K562 (cell line): ENCODE data around the gene CD320. TPM values are rescaled to one million over a fixed set of nuclear protein-coding genes. Genes with fewer than 3 reads are reported as not detected.

Experiments
- C11orf30 ChIP-seq: fragments of 450-650 bp; IDR thresholded peaks from 2 replicates; pipeline ENCODE4 v1.6.1; 2016; ENCODE audit warnings: low read depth, mild to moderate bottlenecking
- CBFB ChIP-seq: sonication (generic); formaldehyde crosslinking; IDR thresholded peaks from 2 replicates; pipeline ENCODE4 v1.4.0; 2020; ENCODE audit warnings: mild to moderate bottlenecking, missing genetic modification reagents
- CEBPB ChIP-seq: fragments of 450-650 bp; IDR thresholded peaks from 2 replicates; pipeline ENCODE4 v1.6.1; 2016; ENCODE audit warnings: missing genetic modification characterization, missing compliant biosample characterization
- DACH1 ChIP-seq: fragments of 450-650 bp; IDR thresholded peaks from 2 replicates; pipeline ENCODE4 v1.6.1; 2018; ENCODE audit not compliant: partially characterized antibody
- GABPA ChIP-seq: fragments of 200-800 bp; sonication (Bioruptor generic); conservative IDR thresholded peaks from 2 replicates; pipeline ENCODE4 v1.6.1; 2016; ENCODE audit warnings: low read depth, missing genetic modification characterization, missing compliant biosample characterization
- MAFK ChIP-seq: IDR thresholded peaks from 2 replicates; pipeline ENCODE4 v1.6.1; 2011; ENCODE audit warnings: low read length, improper control_type of control experiment
- MTA3 ChIP-seq: fragments of 450-650 bp; formaldehyde crosslinking; IDR thresholded peaks from 2 replicates; pipeline ENCODE4 v1.6.1; 2017; ENCODE audit warnings: mild to moderate bottlenecking, borderline replicate concordance
- PPARD ChIP-seq: fragments of 250-450 bp; sonication (Bioruptor Pico); IDR thresholded peaks from 2 replicates; pipeline ENCODE4 v1.8.0; 2022; ENCODE audit warnings: inconsistent platforms, mild to moderate bottlenecking, moderate library complexity
- TOE1 ChIP-seq, 2 experiments: fragments of 450-650 bp in 1 of 2; sonication (generic) in 1 of 2; formaldehyde crosslinking in 1 of 2; IDR thresholded peaks; 2 replicates each; pipeline versions ENCODE4 v1.7.1 to v1.8.0; 2016 to 2022; ENCODE audit warnings: borderline replicate concordance in 2 of 2, mild to moderate bottlenecking in 2 of 2, antibody characterized with exemption in 1 of 2, inconsistent platforms in 1 of 2, low read depth in 1 of 2, missing genetic modification reagents in 1 of 2, moderate library complexity in 1 of 2
- ZKSCAN1 ChIP-seq: fragments of 150-350 bp; IDR thresholded peaks from 2 replicates; pipeline ENCODE4 v1.6.1; 2016; ENCODE audit warnings: low read depth, low read length
- ZNF407 ChIP-seq: fragments of 450-650 bp; IDR thresholded peaks from 2 replicates; pipeline ENCODE4 v1.6.1; 2016; ENCODE audit warnings: low read depth
- ZNF77 ChIP-seq: fragments of 250-450 bp; sonication (Bioruptor Pico); IDR thresholded peaks from 2 replicates; pipeline ENCODE4 v1.5.0; 2020
- polyA plus RNA-seq, 8 experiments: library from polyadenylated mRNA; depleted of rRNA in 4 of 8; stranded (reverse) in 5 of 8; unstranded in 3 of 8; fragments of >200 nt; fragmentation: Nextera tagmentation in 2 of 8; fragmentation: Illumina TruSeq in 1 of 8; extraction: Ambion mirVana in 2 of 8; extraction: Trizol in 1 of 8; gene quantifications; 2 replicates each; pipeline versions ENCODE4 v1.2.1 to v1.2.3, GENCODE V29; 2011 to 2014; ENCODE audit warnings: inconsistent platforms in 1 of 8, missing spikeins in 1 of 8
- total RNA-seq, 7 experiments: library from RNA; depleted of rRNA in 6 of 7; stranded (reverse); fragments of >200 nt in 6 of 7; fragmentation: Illumina TruSeq in 2 of 7; extraction: Trizol in 2 of 7; gene quantifications; 2 replicates each; pipeline versions ENCODE4 v1.2.1 to v1.2.3, GENCODE V29; 2011 to 2021; ENCODE audit warnings: low replicate concordance in 1 of 7
- TF ChIP-seq, protein P1 (sequence below): fragments of 450-650 bp; formaldehyde crosslinking; IDR thresholded peaks from 2 replicates; pipeline ENCODE4 v1.4.0; 2020; ENCODE audit warnings: mild to moderate bottlenecking, moderate library complexity
- TF ChIP-seq, protein P2 (sequence below): fragments of 250-450 bp; sonication (Bioruptor Pico); IDR thresholded peaks from 2 replicates; pipeline ENCODE4 v1.5.0; 2020; ENCODE audit warnings: mild to moderate bottlenecking
- TF ChIP-seq, protein P3 (sequence below): IDR thresholded peaks from 2 replicates; pipeline ENCODE4 v1.6.1; 2014; ENCODE audit warnings: antibody characterized with exemption

CD320 gene
- total and polyA plus RNA-seq, 9 of the 15 experiments (the other 6 are each of a cell fraction or from before 2014, with no cell fraction given), result 0.45 to 94.5 (median 34.4) TPM

- TF ChIP-seq ZNF407 (no peak), ZKSCAN1 (peak; percentile 70; the same call in 1 of the 2 replicates), DACH1 (no peak), C11orf30 (peak; percentile 48; the same call in 1 of the 2 replicates), MTA3 (0 out of 2 replicates have a peak, but pooled peaks have one; percentile 31), TOE1 (IDR thresholded peaks at IDR 0.05; ENCODE audit: borderline replicate concordance) (no peak), TOE1 (CRISPR knock-in tag; IDR thresholded peaks at IDR 0.05; ENCODE audit: borderline replicate concordance, low read depth) (no peak), GABPA (tag) (peak; percentile 68), PPARD (CRISPR knock-in tag) (no peak), ZNF77 (CRISPR knock-in tag) (no peak), CBFB (CRISPR knock-in tag) (0 out of 2 replicates have a peak, but pooled peaks have one; percentile 48), MAFK (no peak), CEBPB (tag) (0 out of 2 replicates have a peak, but pooled peaks have one; percentile 35)
- TF ChIP-seq, protein P1, sequence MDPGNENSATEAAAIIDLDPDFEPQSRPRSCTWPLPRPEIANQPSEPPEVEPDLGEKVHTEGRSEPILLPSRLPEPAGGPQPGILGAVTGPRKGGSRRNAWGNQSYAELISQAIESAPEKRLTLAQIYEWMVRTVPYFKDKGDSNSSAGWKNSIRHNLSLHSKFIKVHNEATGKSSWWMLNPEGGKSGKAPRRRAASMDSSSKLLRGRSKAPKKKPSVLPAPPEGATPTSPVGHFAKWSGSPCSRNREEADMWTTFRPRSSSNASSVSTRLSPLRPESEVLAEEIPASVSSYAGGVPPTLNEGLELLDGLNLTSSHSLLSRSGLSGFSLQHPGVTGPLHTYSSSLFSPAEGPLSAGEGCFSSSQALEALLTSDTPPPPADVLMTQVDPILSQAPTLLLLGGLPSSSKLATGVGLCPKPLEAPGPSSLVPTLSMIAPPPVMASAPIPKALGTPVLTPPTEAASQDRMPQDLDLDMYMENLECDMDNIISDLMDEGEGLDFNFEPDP (CRISPR knock-in tag), result no peak
- TF ChIP-seq, protein P2, sequence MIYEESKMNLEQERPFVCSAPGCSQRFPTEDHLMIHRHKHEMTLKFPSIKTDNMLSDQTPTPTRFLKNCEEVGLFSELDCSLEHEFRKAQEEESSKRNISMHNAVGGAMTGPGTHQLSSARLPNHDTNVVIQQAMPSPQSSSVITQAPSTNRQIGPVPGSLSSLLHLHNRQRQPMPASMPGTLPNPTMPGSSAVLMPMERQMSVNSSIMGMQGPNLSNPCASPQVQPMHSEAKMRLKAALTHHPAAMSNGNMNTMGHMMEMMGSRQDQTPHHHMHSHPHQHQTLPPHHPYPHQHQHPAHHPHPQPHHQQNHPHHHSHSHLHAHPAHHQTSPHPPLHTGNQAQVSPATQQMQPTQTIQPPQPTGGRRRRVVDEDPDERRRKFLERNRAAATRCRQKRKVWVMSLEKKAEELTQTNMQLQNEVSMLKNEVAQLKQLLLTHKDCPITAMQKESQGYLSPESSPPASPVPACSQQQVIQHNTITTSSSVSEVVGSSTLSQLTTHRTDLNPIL (CRISPR knock-in tag), result no peak
- TF ChIP-seq, protein P3, sequence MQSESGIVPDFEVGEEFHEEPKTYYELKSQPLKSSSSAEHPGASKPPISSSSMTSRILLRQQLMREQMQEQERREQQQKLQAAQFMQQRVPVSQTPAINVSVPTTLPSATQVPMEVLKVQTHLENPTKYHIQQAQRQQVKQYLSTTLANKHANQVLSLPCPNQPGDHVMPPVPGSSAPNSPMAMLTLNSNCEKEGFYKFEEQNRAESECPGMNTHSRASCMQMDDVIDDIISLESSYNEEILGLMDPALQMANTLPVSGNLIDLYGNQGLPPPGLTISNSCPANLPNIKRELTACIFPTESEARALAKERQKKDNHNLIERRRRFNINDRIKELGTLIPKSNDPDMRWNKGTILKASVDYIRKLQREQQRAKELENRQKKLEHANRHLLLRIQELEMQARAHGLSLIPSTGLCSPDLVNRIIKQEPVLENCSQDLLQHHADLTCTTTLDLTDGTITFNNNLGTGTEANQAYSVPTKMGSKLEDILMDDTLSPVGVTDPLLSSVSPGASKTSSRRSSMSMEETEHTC, result no peak
Observed at GRCh38 chr19:8355631-8356402, 47.7 kb upstream of the CD320 start (continued).
